Kidney epithelial cell (primary cell): ENCODE data around the gene CAMK2D. TPM values are rescaled to one million over a fixed set of nuclear protein-coding genes. Genes with fewer than 3 reads are reported as not detected.

ENCODE experiments used
- DNase-seq: peaks from one replicate; pipeline ENCODE4 v3.0.0-alpha.2; 2010; ENCODE audit warnings: low read depth
- H3K27me3 ChIP-seq: 2 replicates; pipeline ENCODE4 v1.6.0; 2011; ENCODE audit warnings: low read length; ENCODE audit not compliant: control insufficient read depth, insufficient read depth
- H3K36me3 ChIP-seq: 2 replicates; pipeline ENCODE4 v1.5.1; 2011; ENCODE audit warnings: low read length; ENCODE audit not compliant: control insufficient read depth, insufficient read depth
- H3K4me3 ChIP-seq: 2 replicates; pipeline ENCODE4 v1.5.1; 2011; ENCODE audit warnings: low read depth, mild to moderate bottlenecking, control low read depth, low read length
- total RNA-seq: library from RNA; depleted of rRNA; stranded (reverse); fragments of >200 nt; gene quantifications from 2 replicates; pipeline ENCODE4 v1.2.3, GENCODE V29; 2015
- TF ChIP-seq, protein P1 (sequence below): IDR thresholded peaks from 2 replicates; pipeline ENCODE4 v1.5.1; 2011; ENCODE audit warnings: mild to moderate bottlenecking, moderate library complexity, low read length, control low read depth, inconsistent platforms; ENCODE audit not compliant: insufficient read depth, poor library complexity, severe bottlenecking

The CAMK2D gene
- total RNA-seq, 1 donor from 2014 or later: 36.2 TPM

DNA sequence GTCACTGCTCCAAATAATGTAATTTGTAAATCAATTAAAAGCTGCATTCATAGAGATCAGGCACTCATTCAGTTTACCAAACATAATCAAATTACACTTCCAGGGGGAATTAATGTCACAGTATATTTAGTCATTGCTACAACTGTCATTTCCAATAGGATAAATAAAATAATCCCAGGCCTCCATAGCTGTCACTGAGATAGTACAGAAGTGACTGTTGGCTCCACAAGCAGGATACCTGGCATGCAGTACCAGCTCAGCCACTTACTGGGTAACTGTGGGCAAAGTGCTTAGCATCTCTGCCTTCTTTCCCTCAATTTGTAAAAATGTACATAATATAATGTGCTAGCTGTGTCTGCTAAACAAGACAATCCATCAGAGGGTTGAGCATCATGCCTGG lies 128.1 kb downstream of the CAMK2D start:
- TF ChIP-seq, protein P1, sequence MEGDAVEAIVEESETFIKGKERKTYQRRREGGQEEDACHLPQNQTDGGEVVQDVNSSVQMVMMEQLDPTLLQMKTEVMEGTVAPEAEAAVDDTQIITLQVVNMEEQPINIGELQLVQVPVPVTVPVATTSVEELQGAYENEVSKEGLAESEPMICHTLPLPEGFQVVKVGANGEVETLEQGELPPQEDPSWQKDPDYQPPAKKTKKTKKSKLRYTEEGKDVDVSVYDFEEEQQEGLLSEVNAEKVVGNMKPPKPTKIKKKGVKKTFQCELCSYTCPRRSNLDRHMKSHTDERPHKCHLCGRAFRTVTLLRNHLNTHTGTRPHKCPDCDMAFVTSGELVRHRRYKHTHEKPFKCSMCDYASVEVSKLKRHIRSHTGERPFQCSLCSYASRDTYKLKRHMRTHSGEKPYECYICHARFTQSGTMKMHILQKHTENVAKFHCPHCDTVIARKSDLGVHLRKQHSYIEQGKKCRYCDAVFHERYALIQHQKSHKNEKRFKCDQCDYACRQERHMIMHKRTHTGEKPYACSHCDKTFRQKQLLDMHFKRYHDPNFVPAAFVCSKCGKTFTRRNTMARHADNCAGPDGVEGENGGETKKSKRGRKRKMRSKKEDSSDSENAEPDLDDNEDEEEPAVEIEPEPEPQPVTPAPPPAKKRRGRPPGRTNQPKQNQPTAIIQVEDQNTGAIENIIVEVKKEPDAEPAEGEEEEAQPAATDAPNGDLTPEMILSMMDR: no peak
- DNase-seq: no peak
- H3K4me3 ChIP-seq: no peak overlapping the region
- no peaks in the 10 kb centered on the region for H3K27me3 ChIP-seq
- no peaks in the 10 kb centered on the region for H3K36me3 ChIP-seq

DNA sequence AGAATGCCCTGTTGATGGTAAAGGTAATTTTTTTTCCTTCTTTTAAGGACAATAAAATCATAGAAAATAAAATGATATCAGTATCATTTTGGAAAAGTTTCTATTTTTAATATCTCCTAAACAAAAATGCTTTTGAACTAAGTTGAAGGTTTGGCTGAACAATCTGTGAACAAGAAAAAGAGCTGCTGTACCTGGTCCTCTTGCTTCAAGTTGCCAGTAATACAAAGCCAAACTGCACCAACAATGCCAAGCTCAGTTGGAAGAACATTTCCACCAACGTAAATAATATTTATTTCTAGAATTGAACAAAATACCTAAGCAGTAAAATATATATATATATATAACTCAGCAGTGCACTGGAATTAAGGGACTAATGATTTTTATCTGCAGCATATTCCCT lies 132.8 kb downstream of the CAMK2D start:
- Histone ChIP-seq H3K4me3 (no peak overlapping the region), H3K36me3 (no peaks in the 10 kb centered on the region), H3K27me3 (no peaks in the 10 kb centered on the region)
- TF ChIP-seq, protein P1: no peak
- DNase-seq: no peak

DNA sequence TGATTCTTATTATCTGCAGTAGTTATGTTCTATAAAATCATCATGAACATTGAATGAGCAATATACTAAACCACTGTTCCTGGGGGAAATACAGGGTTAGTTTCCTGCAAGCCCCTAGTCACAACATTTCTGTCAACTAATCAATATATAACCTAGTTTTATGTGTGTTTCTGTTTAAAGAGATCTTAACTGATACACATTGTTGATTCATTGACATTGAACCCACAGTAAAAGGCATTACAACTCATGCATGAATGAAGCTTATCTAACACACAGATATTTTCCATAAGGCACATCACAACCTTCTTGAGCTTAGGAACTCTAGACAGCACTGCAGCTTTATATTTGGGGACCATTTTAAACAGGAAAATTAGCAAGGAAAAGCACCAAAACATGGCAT lies 134.2 kb downstream of the CAMK2D start:
- Histone ChIP-seq H3K36me3 (no peaks in the 10 kb centered on the region), H3K4me3 (no peak overlapping the region), H3K27me3 (no peaks in the 10 kb centered on the region)
- TF ChIP-seq, protein P1: no peak
- DNase-seq: no peak

DNA sequence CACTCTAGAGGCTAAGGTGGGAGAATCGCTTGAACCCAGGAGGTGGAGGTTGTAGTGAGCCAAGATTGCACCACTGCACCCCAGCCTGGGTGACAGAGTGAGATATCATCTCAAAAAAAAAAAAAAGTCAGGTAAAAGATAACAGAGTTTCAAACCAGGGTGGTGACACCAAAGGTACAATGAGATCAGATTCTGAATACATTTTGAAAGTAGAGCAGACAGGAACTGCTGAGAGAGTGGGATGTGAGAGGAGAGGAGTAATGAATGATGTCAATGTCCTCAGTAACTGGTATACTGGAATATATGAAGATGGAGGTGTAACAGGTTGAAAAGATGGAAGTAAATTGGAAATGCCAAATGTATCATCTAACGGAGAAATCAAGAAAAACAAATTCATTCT lies 135.6 kb downstream of the CAMK2D start:
- DNase-seq: no peak
- no peaks in the 10 kb centered on the region for H3K27me3 ChIP-seq
- TF ChIP-seq, protein P1: no peak
- no peak overlapping the region for H3K4me3 ChIP-seq
- H3K36me3 ChIP-seq: no peaks in the 10 kb centered on the region

DNA sequence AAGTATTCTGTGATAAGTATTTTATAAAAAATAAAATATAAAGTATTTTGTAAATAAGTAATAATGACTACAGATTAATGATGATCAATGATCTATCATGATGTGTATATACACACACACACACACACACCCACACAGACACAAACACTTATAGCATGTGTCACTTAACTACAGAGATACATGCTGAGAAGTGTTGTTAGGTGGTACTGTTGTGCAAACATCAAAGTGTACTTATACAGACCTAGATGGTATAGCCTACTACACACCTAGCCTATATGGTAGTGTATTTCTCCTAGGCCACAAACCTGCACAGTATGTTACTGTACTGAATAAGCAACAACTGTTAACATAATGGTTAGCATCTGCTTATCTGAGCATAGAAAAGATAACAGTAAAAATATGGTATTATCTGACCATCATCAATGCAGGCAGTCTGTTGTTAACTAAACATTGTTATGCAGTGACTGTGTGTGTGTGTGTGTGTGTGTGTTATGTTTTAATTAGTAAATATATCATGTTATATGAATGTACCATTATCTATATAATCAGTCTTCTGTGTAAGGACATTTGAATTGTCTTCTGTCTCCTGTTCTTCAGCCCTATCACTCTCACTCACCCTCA lies 138.2 kb downstream of the CAMK2D start:
- no peaks in the 10 kb centered on the region for H3K27me3 ChIP-seq
- no peak overlapping the region for H3K4me3 ChIP-seq
- no peaks in the 10 kb centered on the region for H3K36me3 ChIP-seq
- TF ChIP-seq, protein P1: no peak
- DNase-seq: no peak

DNA sequence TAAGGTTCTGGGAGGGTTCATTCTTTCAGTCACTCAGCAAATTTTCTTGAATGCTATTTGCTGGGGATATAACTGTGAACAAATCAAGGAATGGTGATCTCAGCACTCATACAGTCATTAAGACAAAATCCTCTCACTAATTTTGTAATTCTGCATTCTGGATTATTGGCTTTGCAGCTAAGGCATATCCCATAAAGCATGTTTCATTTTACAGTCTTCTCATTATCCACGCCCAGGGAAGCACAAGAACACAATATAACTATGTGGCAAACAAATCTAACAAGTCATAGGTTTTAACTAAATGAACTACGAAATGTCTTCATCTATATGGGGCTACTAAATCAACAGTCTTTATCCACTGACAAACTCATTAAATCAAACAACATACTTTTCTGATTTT lies 139.9 kb downstream of the CAMK2D start:
- TF ChIP-seq, protein P1: no peak
- no peaks in the 10 kb centered on the region for H3K27me3 ChIP-seq
- H3K4me3 ChIP-seq: no peak overlapping the region
- DNase-seq: no peak
- no peaks in the 10 kb centered on the region for H3K36me3 ChIP-seq
